ENCODE results near the gene CPLANE2.
A peak's percentile ranks its signal among the peaks of the same experiment; 100 is the strongest.
"Not testable (repeated sequence)": the region's sequence is repeated elsewhere in the genome, so short reads cannot be mapped to it uniquely, and the experiment has no call there.

Gene CPLANE2

DNA sequence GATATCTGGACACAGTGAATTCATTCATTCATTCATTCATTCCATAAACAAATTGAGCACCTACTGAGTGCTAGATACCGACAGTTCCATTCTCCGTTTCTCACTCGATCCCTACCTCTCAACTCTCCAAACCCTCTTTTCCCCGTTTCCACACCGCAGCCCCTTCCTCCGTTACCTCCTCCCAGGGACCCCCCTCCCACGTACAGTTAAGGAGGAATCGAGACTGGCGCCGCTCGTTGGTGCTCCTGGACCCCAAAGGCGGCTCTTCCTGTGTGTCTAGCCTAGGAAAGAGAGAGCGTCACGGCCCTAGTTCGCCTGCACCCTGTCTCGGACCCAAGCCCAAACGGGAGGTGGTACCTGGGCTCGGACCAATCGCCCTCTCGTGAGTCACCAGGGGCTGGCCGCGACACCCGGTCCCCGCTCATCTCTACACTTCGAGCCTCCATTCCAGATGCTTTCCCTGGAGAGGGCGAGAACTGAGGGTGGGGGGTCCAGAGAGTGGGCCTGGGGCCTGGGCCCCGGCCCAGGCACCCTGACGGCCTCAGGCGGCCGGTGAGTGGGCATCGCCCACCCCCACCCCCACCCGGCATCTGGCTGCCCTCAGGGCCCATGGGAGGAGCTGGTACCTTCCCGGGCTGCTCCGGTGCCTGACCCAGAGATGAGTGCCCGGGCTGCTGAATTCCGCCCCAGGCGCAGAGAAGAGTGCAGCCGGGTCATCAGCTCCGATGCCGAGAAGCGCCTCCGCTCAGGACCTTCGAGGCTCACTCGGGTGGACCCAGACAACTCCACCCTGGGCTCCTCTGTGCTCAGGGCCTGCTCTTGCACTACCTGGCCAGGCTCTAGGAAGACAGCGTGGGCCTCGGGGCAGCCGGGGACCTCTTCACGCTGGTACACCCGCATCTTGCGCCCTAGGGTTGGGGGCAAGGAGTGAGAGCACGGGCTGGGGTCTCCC is 29.4 kb downstream of the CPLANE2 start:
- no peak for DNase-seq

DNA sequence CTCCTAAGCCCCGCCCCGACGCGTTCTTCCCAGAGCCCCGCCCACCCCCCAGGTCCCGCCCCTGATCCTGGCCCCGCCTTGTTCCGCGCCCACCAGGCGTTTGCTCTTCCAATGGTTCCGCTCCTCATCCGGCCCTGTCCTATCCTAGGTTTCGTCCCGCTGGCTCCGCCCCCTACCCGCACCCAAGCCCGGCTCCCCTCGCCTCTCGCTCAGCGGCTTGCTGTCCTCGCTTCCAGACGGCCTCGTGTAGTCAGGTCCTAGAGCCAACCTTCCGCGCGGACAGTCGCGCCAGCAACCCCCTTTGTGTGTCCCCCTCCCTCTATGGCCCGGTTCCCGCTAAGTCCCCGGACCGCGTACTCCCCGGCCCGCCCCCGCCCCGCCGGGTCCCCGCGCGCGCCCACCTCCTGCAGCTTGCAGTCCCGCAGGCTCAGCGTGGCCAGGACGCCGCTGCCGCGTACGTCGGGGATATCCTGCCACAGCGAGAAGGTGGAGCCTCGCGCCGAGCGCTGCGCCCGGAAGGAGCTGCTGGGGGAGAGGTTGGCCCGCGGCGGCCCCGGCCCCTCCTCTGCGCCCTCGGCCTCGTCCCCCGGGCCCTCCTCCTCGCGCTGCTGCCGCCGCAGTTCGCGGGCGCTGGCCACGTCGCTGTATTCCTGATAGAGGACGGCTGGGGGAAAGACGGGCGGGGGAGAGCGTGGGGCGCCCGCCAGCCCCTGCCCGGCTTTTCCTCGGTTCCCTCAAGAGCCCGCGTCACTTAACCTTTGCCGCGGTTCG is 30.3 kb downstream of the CPLANE2 start:
- DNase-seq: peak; percentile 79 to 95

DNA sequence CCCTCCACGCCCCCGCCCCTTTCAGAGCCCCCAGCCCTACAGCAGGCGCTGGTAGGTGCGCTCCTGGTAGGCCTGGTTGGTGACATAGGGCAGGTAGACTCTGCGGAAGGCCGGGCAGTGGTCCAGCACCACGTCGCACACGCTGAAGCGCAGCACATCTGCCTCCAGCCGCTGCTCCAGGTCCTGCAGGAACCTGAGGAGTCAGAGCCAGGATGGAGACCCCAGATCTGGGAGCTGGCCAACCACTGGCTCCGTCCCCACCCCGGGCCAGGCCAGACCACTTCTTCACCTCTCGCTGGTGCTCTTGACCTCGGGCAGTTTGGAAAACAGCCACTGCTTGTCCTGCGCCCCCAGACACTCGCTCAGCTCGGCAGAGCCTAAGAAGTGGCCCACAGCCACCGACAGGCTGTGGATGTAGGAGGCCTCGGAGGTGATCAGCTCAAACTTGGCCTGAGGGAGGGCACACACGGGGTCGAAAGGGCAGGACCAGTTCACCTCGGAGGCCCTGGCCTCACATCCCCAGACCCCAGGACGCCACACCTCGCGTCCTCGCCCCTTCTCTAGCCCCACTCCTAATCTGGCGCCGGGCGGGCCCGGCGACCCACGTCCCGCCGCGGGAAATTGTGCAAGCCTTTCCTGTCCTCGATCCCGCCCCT is 31.0 kb downstream of the CPLANE2 start:
- DNase-seq: no peak

DNA sequence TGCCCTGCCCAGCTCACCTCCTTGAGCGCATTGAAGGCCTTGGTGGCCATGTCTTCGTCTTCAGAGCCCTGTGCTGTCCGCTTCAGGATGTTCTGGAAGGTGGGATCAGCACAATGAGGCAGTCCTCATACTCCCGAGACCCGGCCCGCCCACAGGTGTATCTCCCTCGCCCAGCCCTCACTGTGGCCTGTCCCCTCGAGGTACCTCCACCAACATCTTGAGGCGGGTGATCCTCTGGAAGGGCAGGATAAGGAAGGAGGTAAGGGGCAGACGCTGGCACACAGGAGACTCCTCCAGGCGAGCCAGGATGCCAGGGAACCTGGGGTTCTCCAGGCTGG is 31.7 kb downstream of the CPLANE2 start:
- no peak for DNase-seq

DNA sequence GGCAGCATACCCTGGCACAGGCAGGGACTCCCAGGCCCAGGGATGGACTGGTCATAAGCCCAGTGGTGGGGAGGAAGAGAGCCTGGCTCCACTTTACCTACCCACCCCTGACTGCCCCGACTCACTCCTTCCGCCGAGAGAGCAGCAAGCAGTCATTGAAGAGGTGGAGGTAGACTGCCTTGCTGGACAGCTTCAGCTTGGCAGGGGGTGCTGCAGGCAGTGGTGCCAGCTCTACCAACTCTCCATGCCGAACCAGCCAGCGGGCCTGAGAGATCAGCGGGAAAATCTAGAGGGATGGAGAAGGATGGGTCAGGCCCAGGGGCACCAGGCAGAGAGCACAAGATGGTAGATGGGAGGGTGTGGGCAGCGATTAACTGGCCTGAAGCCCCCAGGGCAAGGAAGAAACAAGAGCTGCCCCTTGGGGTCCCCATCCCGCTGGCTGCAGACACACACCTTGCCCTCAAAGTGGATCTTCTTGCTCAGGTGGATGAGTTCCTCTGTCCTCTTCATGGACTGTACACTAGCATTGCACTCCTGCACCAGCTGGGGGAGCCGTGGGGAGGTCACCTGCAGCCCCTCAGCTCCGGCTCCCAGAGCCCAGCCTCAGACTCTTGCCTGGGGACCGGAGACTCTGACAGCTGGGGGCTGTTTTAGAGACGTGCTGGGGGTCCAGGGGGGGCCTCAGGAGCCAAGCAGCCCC is 32.2 kb downstream of the CPLANE2 start:
- DNase-seq: no peak

DNA sequence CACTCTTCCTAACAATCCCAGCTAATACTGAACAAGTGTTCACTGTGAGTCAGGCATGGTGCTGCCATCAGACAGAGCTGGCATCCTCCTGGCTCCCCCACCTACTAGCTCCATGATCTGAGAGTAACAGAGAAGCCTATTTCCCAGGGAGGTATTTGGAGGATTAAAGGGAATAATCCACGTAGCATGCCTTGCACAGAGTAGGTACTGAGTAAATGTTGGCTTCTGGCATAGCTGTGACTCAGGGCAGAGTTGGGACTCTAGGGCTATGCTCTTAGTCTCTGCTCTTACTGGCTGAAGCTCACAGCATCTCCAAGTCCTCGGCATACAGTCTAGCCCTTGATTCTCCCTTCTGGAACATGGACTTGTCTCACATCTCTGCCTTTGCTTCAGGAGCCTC is 32.8 kb downstream of the CPLANE2 start:
- DNase-seq: no peak

DNA sequence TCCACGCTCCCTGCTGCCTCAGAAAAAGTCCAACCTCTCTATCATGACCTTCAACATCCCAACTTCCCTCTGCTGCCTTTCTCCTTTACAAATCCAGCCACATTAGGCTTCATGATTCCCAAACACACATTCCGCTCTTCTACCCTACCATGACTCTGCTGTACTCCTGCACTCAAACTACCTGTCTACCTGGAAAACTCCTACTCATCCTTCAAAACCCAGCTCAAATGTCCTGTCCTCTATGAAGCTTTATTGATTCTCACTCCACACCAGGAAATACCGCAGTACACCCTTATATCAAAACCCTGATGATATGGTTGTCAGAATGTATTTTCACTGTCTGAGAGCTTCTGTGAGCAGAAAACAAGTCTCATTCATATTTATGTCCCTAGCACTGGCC is 33.4 kb downstream of the CPLANE2 start:
- no peak for DNase-seq

DNA sequence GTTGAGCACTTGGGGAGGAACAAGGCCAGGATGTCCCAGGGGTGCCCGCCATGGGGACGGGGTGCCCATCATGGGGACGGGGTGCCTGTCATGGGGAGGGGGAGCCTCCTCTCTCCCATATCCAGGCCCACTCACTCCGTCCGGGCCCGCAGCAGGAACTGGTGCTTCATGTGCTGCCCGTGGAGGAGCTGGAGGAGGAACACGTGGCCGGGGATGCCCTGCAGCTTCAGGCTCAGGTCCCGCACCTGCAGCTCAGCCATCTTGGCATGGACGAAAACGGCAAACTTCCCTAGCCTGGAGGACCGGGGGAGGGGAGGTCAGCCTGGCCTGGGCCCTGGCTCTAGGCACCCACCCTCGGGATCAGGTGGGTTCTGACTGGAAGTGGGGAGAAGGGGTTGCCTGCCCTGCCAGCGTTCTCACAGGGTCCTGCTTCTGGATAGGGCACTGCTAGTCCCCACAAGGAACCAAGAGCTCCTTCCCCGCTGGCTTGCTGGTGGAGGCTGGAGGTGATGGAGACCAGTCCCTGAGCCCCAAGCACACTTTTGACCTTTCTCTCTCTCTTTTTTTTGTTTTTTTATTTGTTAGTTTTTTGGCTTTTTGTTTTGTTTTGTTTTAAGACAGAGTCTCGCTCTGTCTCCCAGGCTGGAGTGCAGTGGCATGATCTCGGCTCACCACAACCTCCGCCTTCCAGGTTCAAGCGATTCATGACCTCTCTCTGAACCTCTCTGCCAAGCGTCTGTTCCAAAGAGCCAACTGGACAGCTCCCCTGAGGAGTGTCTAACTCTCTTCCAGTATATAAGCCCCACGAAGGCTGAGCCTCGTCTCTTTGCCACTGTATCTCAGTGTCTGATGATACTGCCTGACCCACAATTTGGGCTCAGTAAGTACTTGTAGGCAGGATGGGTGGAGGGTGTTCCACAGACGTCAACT is 34.4 kb downstream of the CPLANE2 start:
- no peak for DNase-seq

DNA sequence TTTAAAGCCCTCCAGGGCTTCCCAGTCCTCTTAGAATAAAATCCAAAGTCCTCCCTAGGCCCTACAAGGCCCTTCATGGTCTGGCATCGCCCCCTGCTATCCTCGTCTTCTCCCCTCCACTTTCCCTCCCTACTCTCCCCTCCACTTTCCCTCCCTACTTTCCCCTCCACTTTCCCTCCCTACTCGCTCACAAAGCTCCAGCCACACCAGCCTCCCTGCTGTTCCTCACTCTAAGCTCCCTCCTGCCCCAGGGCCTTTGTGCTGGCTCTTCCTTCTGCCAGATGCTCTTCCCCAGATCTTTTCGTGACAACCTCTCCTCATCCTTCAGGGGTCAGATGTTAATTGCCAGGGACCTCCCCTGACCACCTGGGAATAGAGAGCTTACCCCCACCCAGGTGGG is 37.3 kb downstream of the CPLANE2 start:
- no peak for DNase-seq

DNA sequence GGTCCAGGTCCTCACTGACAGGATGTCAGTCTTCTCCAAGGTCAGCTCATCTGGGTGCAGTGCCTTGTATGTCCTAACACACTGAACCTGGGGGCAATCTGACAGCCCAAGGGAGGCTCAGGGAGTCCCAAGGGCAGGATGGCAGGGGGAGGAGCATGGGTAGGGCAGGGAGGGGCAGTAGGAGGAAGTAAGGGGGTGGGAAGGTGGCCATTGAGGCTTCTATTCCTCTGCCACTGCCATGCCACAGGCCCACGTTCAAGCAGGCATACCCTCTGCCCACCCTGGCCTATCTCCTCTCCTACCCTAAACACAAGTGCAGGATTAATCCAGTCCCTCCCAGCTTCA is 37.9 kb downstream of the CPLANE2 start:
- DNase-seq: no peak

DNA sequence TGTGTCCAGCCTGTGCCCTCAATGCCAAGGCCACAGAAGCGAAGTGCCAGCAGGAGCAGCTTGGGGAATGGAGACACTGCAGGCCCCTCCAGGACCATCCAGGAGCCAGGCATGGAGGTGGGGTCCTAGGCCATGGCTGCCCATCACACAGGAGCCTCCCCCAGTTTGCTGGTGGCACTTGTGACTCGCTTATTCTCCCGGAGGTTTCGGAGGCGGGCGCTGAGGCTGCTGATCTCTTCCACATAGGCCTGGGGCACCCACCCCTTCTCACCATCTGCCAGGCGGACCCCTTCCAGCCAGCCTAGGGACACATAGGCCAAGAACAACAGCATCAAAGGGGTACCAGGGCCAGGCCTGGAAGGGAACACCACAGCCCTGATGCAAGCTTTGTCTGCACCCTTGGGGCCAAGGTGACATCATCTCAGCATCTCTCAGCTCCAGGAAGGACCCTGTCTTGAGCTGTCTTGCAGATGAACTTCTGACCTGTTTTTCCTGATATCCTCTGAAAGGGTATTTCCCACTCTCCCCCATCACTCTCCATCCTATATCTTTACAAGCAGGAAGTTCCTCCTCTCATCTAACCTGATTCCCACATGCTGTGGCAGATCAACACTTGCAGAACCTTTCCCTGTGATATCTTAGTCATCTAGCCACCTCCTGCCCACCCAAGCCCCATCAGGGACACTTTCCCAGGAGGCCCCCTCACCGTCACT is 38.4 kb downstream of the CPLANE2 start:
- no peak for DNase-seq

DNA sequence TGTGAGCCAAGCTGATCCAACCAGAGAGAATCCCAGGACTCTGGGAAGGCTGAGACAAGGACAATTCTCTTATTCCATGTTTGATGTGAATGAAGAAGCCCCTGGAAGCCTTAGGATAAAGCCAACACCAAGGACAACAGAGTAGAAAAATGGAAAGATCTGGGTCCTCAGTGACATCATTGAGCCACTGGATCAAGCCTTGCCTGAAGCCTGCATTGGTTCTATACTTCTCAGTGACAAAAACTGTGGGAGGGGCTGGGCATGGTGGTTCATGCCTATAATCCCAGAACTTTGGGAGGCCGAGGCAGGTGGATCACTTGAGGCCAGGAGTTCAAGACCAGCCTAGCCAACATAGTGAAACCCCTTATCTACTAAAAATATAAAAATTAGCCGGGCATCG is 40.1 kb downstream of the CPLANE2 start:
- DNase-seq: no peak

DNA sequence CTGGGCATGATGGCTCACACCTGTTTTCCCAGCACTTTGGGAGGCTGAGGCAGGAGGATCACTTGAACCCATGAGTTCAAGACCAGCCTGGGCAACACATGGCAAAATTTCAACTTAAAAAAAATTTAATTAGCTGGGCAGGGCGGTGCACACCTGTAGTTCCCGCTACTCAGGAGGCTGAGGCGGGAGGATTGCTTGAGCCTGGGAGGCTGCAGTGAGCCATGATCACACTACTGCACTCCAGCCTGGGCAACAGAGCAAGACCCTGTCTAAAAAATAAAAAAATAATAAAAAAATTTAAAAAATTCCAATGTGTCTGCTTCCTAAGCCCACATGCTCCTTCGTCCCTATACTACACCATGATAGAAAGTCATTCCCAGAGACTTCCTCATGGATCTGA is 40.8 kb downstream of the CPLANE2 start:
- not testable (repeated sequence) for DNase-seq

DNA sequence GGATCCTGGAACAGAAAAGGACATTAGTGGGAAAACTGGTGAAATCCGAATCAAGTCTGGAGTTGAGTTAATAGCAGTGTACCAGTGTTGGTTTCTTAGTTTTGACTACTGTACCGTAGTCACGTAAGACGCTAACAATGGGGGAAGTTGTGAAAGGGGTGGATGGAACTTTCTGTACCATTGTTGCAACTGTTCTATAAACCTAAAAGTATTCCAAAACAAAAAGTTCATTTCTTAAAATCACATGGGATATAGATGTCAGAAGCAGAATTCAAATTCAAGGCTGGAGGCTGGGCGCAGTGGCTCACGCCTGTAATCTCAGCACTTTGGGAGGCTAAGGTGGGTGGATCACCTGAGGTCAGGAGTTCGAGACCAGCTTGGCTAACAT is 41.5 kb downstream of the CPLANE2 start:
- no peak for DNase-seq

DNA sequence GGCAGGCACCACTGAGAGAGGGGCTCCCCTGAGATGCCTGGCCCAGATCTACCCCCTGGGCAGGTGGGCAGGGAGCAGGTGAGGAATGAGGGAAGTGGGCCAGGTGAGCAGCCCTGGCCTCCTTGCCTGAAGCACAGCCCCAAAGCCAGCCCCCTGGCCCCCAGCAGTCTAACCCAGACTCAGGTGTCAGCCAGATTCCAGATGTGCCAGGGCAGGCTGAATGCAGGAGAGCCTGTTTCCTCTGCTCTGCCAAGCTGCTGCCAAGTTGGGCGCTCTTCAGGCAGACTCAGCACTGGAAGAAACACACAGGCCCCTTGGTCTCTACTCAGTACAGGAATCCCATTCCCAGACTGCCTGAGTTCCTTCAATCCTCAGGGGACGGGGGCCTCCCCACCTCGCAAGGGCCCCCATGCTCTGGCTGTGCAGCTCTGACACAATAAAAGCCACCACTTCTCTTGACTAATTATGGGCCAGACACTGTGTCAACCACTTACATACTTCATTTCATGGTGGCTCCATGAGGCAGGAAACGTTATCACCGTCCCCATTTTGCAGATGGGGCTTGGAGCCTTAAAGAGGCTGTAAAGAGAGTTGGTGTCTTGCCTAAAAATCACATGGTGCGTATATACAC is 45.0 kb downstream of the CPLANE2 start:
- DNase-seq: no peak

DNA sequence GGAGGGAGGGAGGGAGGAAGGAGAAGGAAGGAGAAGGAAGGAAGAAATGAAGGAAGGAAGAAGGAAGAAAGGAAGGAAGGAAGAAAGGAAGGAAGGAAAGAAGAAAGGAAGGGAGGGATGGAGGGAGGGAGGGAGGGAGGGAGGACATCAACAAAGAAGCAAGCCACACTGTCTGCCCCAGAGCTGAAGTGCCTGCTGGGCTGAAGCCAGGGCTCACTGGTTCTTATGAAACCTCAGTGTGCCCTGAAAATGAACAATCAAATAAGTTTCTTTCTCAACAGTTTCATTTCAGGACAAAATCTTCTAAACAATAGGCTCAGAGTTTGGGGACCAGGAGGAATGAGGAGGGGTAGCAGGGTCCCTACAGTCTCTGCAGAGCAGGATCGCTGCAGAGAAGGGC is 45.7 kb downstream of the CPLANE2 start:
- no peak for DNase-seq

DNA sequence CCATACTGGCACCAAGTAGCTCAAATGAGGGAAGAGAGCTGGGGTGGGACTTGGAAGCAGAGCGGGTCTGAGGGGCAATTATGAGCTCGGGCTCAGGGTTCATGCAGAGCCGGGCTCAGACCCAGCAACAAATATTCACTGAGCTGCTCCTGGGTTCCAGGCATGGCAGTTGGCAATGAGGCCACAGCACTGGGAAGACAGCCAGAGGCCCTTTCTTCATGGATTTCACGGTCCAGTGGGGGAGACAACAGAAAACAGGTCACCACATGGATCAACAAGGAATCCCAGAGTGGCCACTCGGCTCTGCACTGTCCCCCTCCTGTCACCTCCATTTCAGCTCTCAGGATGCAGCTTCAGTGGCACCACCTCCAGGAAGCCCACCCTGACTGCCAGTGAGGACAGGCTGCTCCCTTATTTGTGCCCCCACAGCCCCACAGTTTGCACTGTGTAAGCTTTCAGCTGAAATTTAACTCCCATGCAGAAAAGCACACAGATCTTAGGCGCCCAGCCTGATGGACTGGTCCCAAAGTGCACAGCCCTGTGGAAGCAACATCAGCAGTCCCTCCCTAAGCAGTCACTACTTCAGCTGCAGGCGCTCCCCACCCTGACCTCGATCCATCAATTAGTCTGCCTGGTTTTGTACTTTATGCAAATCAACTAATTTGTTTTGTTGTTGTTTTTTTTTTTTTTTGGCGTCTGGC is 46.9 kb downstream of the CPLANE2 start:
- DNase-seq: no peak

DNA sequence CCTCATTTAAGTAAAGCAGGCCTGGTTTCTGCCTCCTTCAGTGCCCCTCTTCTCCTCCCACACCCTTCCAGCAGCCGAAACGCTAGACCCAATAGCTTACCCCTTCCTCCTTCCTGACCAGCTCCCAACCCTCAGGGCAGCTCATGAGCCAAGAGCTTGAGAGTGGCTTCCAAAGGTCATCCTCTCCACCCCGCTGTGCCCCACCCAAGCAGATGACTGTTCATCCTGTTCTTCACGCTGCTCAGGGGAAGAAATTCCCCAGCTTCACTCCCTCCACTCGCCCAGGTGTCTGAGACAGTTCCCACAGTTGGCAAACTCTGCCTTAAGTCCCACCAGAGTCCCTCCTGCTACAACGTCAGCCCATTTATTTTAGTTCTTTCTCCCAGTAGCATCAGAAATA is 48.0 kb downstream of the CPLANE2 start:
- no peak for DNase-seq

DNA sequence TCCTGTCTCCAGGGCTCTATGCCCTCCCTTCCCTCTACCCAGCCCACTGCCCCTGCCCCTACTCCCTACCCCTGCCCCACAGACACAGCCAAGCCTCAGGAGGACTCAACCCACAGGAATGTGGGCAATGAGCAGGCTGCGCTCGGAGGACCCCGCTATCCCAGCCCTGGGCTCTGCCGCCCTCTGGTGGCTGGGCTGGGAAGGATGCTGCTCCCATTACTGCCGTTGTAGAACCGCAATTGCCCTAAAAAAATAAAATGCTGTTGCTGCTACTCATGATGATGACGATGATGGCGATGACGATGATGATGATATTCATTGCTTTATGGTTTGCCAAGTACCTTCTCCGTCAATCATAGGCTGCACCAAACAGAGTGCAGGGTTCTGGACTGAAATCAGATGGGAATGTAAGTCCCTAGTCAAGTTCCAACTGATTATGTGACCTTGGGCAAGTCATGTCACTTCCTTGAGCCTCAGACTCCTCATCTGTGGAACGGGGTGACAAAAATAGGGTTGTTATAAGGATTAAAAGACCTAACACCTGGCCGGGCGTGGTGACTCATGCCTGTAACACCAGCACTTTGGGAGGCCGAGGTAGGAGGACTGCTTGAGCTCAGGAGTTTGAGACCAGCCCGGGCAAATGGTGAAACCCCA is 49.1 kb downstream of the CPLANE2 start:
- peak; percentile 32 to 65 for DNase-seq

All from bone marrow (tissue), 2 donors.